SH-SY5Y (cell line): ENCODE measurements around the gene LIN54.

Source experiments
- GATA2 ChIP-seq: IDR thresholded peaks from 2 replicates; pipeline ENCODE4 v1.6.1; 2011; ENCODE audit warnings: mild to moderate bottlenecking, low read depth, low read length
- GATA3 ChIP-seq: IDR thresholded peaks from 2 replicates; pipeline ENCODE4 v1.6.1; 2011; ENCODE audit warnings: low read depth, mild to moderate bottlenecking, low read length, moderate library complexity

DNA sequence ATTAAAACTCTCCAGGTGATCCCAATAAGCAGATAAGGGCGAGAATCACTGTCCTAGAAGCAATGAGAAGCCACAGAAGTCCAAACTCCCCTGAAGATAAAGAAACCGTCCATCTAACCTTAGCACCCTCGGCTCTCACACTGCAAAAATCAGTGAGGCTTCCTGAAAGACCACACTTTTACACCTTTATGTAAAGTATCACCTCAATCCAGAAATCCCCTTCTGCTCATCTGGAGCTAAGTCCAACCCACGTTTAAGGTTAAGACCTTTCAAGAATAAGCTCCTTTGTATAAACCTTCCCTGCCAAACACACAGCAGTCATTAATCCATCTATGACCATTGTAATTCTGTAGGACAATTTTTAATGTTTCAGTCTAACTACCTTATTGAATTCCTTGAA lies 41.7 kb downstream of the LIN54 start:
- TF ChIP-seq GATA2, result no peak
- TF ChIP-seq GATA3, result no peak
